Stimulated activated memory B cell treated with anti-CD40 and anti-IgM and Interleukin-4, amounts not matched to agents 10 μg/mL and 1 μg/mL and 100 μg/mL, for 72 hours (primary cell): ENCODE data around the gene HIVEP3.
"Not testable (repeated sequence)": the region's sequence is repeated elsewhere in the genome, so short reads cannot be mapped to it uniquely, and the experiment has no call there.

Experiments
- ATAC-seq: fragments of 150-1000 bp; cut with Tn5 transposase; 2 replicates; pipeline ENCODE4 v1.10.0; 2021
- H3K27ac Mint-ChIP-seq: one replicate; pipeline ENCODE4 v1.8.0; 2022; ENCODE audit warnings: mild to moderate bottlenecking, mixed read lengths
- H3K27me3 Mint-ChIP-seq: one replicate; pipeline ENCODE4 v1.8.0; 2022; ENCODE audit warnings: mixed read lengths
- H3K36me3 Mint-ChIP-seq: one replicate; pipeline ENCODE4 v1.8.0; 2022; ENCODE audit warnings: mixed read lengths
- H3K4me1 Mint-ChIP-seq: one replicate; pipeline ENCODE4 v1.8.0; 2022; ENCODE audit warnings: mixed read lengths
- H3K4me3 Mint-ChIP-seq: one replicate; pipeline ENCODE4 v1.8.0; 2022; ENCODE audit warnings: mild to moderate bottlenecking, moderate library complexity, mixed read lengths
- H3K9me3 Mint-ChIP-seq: one replicate; pipeline ENCODE4 v1.8.0; 2022; ENCODE audit warnings: mixed read lengths

HIVEP3 gene

GRCh38 chr1:41918450-41919043, at the start of gene HIVEP3:
Gene HIVEP3 (minus strand): TSS chr1:41918922.
- Mint-ChIP-seq H3K27me3 (peaks cover 88% of the 10 kb centered on the region), H3K9me3 (peaks cover 10% of the 10 kb centered on the region), H3K36me3 (no peaks in the 10 kb centered on the region), H3K4me1 (peaks cover 23% of the 10 kb centered on the region), H3K27ac (no peak within 1 kb of the TSS), H3K4me3 (peak within 1 kb of the TSS; percentile 75)
- no peak for ATAC-seq

- Mint-ChIP-seq H3K27ac (no peak overlapping the region), H3K4me3 (no peak overlapping the region)
- ATAC-seq = no peak
Observed at GRCh38 chr1:41964400-41964799, 45.7 kb upstream of the HIVEP3 start.

GRCh38 chr1:41963636-41964035, 44.9 kb upstream of the HIVEP3 start:
- peaks cover 7% of the 10 kb centered on the region for H3K36me3 Mint-ChIP-seq
- H3K9me3 Mint-ChIP-seq = no peaks in the 10 kb centered on the region
- H3K27ac Mint-ChIP-seq = no peak overlapping the region
- no peaks in the 10 kb centered on the region for H3K4me1 Mint-ChIP-seq
- H3K4me3 Mint-ChIP-seq = no peak overlapping the region
- peaks cover 47% of the 10 kb centered on the region for H3K27me3 Mint-ChIP-seq
- ATAC-seq = no peak

More at GRCh38 chr1:41964400-41964799, 45.7 kb upstream of the HIVEP3 start:
- Mint-ChIP-seq H3K27me3 (peaks cover 47% of the 10 kb centered on the region), H3K9me3 (no peaks in the 10 kb centered on the region), H3K36me3 (peaks cover 7% of the 10 kb centered on the region), H3K4me1 (no peaks in the 10 kb centered on the region)

- no peak overlapping the region for H3K4me3 Mint-ChIP-seq
- no peak for ATAC-seq
- peaks cover 13% of the 10 kb centered on the region for H3K4me1 Mint-ChIP-seq
- peaks cover 6% of the 10 kb centered on the region for H3K27me3 Mint-ChIP-seq
- H3K27ac Mint-ChIP-seq = no peak overlapping the region
- no peaks in the 10 kb centered on the region for H3K36me3 Mint-ChIP-seq
- H3K9me3 Mint-ChIP-seq = no peaks in the 10 kb centered on the region
Observed at GRCh38 chr1:41958015-41958673, 39.4 kb upstream of the HIVEP3 start.

GRCh38 chr1:41957568-41957967, 38.8 kb upstream of the HIVEP3 start:
- Mint-ChIP-seq H3K36me3 (no peaks in the 10 kb centered on the region), H3K4me1 (peaks cover 13% of the 10 kb centered on the region), H3K27me3 (peaks cover 6% of the 10 kb centered on the region), H3K27ac (no peak overlapping the region), H3K9me3 (no peaks in the 10 kb centered on the region), H3K4me3 (no peak overlapping the region)
- ATAC-seq = no peak

GRCh38 chr1:41955461-41956159, 36.9 kb upstream of the HIVEP3 start:
- peak overlapping the region; percentile 3 for H3K4me3 Mint-ChIP-seq
- ATAC-seq = peak; percentile 92
- no peak overlapping the region for H3K27ac Mint-ChIP-seq
- peaks cover 6% of the 10 kb centered on the region for H3K27me3 Mint-ChIP-seq
- peaks cover 11% of the 10 kb centered on the region for H3K9me3 Mint-ChIP-seq
- H3K36me3 Mint-ChIP-seq = peaks cover 7% of the 10 kb centered on the region
- peaks cover 21% of the 10 kb centered on the region for H3K4me1 Mint-ChIP-seq

GRCh38 chr1:41954533-41954944, 35.8 kb upstream of the HIVEP3 start:
- Mint-ChIP-seq H3K36me3 (peaks cover 7% of the 10 kb centered on the region), H3K9me3 (peaks cover 16% of the 10 kb centered on the region), H3K4me1 (peaks cover 21% of the 10 kb centered on the region), H3K27ac (no peak overlapping the region), H3K27me3 (peaks cover under 1% of the 10 kb centered on the region), H3K4me3 (no peak overlapping the region)
- no peak for ATAC-seq

- H3K27me3 Mint-ChIP-seq = no peaks in the 10 kb centered on the region
- no peak overlapping the region for H3K27ac Mint-ChIP-seq
Observed at GRCh38 chr1:41953291-41953690, 34.6 kb upstream of the HIVEP3 start.

GRCh38 chr1:41952208-41952607, 33.5 kb upstream of the HIVEP3 start:
- peaks cover 28% of the 10 kb centered on the region for H3K4me1 Mint-ChIP-seq
- H3K4me3 Mint-ChIP-seq = no peak overlapping the region
- no peaks in the 10 kb centered on the region for H3K27me3 Mint-ChIP-seq
- peaks cover 7% of the 10 kb centered on the region for H3K36me3 Mint-ChIP-seq
- no peak for ATAC-seq
- peaks cover 21% of the 10 kb centered on the region for H3K9me3 Mint-ChIP-seq
- no peak overlapping the region for H3K27ac Mint-ChIP-seq

More at GRCh38 chr1:41953291-41953690, 34.6 kb upstream of the HIVEP3 start:
- no peak overlapping the region for H3K4me3 Mint-ChIP-seq
- peaks cover 28% of the 10 kb centered on the region for H3K4me1 Mint-ChIP-seq
- no peak for ATAC-seq
- peaks cover 7% of the 10 kb centered on the region for H3K36me3 Mint-ChIP-seq
- H3K9me3 Mint-ChIP-seq = peaks cover 21% of the 10 kb centered on the region

GRCh38 chr1:41951492-41951891, 32.8 kb upstream of the HIVEP3 start:
- Mint-ChIP-seq H3K9me3 (peaks cover 21% of the 10 kb centered on the region), H3K4me1 (peaks cover 28% of the 10 kb centered on the region)
- H3K36me3 Mint-ChIP-seq, H3K4me3 Mint-ChIP-seq, H3K27me3 Mint-ChIP-seq, ATAC-seq, H3K27ac Mint-ChIP-seq: not testable (repeated sequence)

- H3K27me3 Mint-ChIP-seq = no peaks in the 10 kb centered on the region
- no peak overlapping the region for H3K4me3 Mint-ChIP-seq
- no peak overlapping the region for H3K27ac Mint-ChIP-seq
- peak; percentile 82 for ATAC-seq
- peaks cover 7% of the 10 kb centered on the region for H3K36me3 Mint-ChIP-seq
- peaks cover 21% of the 10 kb centered on the region for H3K9me3 Mint-ChIP-seq
- H3K4me1 Mint-ChIP-seq = peaks cover 27% of the 10 kb centered on the region
Observed at GRCh38 chr1:41950820-41951219, 32.1 kb upstream of the HIVEP3 start.

- not testable (repeated sequence) for H3K27me3 Mint-ChIP-seq, H3K27ac Mint-ChIP-seq, H3K36me3 Mint-ChIP-seq, H3K4me1 Mint-ChIP-seq, ATAC-seq, H3K4me3 Mint-ChIP-seq
- peaks cover 13% of the 10 kb centered on the region for H3K9me3 Mint-ChIP-seq
Observed at GRCh38 chr1:41945946-41946345, 27.2 kb upstream of the HIVEP3 start.

GRCh38 chr1:41943717-41944116, 25.0 kb upstream of the HIVEP3 start:
- H3K27me3 Mint-ChIP-seq = peaks cover 11% of the 10 kb centered on the region
- no peak overlapping the region for H3K4me3 Mint-ChIP-seq
- H3K36me3 Mint-ChIP-seq = no peaks in the 10 kb centered on the region
- no peak overlapping the region for H3K27ac Mint-ChIP-seq
- H3K4me1 Mint-ChIP-seq = peaks cover 2% of the 10 kb centered on the region
- ATAC-seq = no peak
- peaks cover 3% of the 10 kb centered on the region for H3K9me3 Mint-ChIP-seq

GRCh38 chr1:41942278-41942677, 23.6 kb upstream of the HIVEP3 start:
- Mint-ChIP-seq H3K9me3 (peaks cover 3% of the 10 kb centered on the region), H3K4me1 (no peaks in the 10 kb centered on the region), H3K27ac (no peak overlapping the region), H3K4me3 (no peak overlapping the region), H3K36me3 (no peaks in the 10 kb centered on the region), H3K27me3 (peaks cover 11% of the 10 kb centered on the region)
- ATAC-seq = no peak

GRCh38 chr1:41941381-41941780, 22.7 kb upstream of the HIVEP3 start:
- Mint-ChIP-seq H3K27me3 (peaks cover 11% of the 10 kb centered on the region), H3K36me3 (no peaks in the 10 kb centered on the region), H3K4me3 (no peak overlapping the region), H3K9me3 (peaks cover 3% of the 10 kb centered on the region), H3K4me1 (no peaks in the 10 kb centered on the region), H3K27ac (no peak overlapping the region)
- ATAC-seq = no peak

- Mint-ChIP-seq H3K36me3 (no peaks in the 10 kb centered on the region), H3K4me1 (no peaks in the 10 kb centered on the region), H3K27ac (no peak overlapping the region), H3K9me3 (peaks cover 3% of the 10 kb centered on the region), H3K4me3 (no peak overlapping the region), H3K27me3 (peaks cover 11% of the 10 kb centered on the region)
- no peak for ATAC-seq
Observed at GRCh38 chr1:41939194-41939593, 20.5 kb upstream of the HIVEP3 start.
